NB4 (cell line): ENCODE results near the gene PLEKHA8.

Experiments
- DNase-seq: peaks from one replicate; pipeline ENCODE4 v3.0.0; 2010; ENCODE audit warnings: low read depth
- H3K4me3 ChIP-seq: one replicate; pipeline ENCODE4 v1.5.1; 2011; ENCODE audit warnings: mild to moderate bottlenecking, low read depth, low read length, moderate library complexity
- MAX ChIP-seq: IDR thresholded peaks from 2 replicates; pipeline ENCODE4 v1.6.1; 2011; ENCODE audit warnings: low read depth, low read length
- MYC ChIP-seq: IDR thresholded peaks from 2 replicates; pipeline ENCODE4 v1.6.1; 2011; ENCODE audit warnings: low read depth, low read length
- POLR2A ChIP-seq: IDR thresholded peaks from 2 replicates; pipeline ENCODE4 v1.6.1; 2011; ENCODE audit warnings: mild to moderate bottlenecking; ENCODE audit not compliant: insufficient read length; ENCODE audit errors: extremely low read depth
- TF ChIP-seq, protein P1 (sequence below): IDR thresholded peaks from one replicate; pipeline ENCODE4 v1.5.1; 2012; ENCODE audit warnings: low read depth, low read length

Gene PLEKHA8

GRCh38 chr7:30159698-30160143, 131.5 kb downstream of the PLEKHA8 start:
- DNase-seq: peak; percentile 98
- H3K4me3 ChIP-seq: peak overlapping the region; percentile 35
- TF ChIP-seq MYC (peak; percentile 85), POLR2A (no peak), MAX (peak; percentile 84)
- TF ChIP-seq, protein P1, sequence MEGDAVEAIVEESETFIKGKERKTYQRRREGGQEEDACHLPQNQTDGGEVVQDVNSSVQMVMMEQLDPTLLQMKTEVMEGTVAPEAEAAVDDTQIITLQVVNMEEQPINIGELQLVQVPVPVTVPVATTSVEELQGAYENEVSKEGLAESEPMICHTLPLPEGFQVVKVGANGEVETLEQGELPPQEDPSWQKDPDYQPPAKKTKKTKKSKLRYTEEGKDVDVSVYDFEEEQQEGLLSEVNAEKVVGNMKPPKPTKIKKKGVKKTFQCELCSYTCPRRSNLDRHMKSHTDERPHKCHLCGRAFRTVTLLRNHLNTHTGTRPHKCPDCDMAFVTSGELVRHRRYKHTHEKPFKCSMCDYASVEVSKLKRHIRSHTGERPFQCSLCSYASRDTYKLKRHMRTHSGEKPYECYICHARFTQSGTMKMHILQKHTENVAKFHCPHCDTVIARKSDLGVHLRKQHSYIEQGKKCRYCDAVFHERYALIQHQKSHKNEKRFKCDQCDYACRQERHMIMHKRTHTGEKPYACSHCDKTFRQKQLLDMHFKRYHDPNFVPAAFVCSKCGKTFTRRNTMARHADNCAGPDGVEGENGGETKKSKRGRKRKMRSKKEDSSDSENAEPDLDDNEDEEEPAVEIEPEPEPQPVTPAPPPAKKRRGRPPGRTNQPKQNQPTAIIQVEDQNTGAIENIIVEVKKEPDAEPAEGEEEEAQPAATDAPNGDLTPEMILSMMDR: peak; percentile 36

GRCh38 chr7:30160329-30160728, 132.1 kb downstream of the PLEKHA8 start:
- TF ChIP-seq, protein P1: no peak
- no peak overlapping the region for H3K4me3 ChIP-seq
- no peak for DNase-seq

GRCh38 chr7:30162133-30162532, 133.9 kb downstream of the PLEKHA8 start:
- H3K4me3 ChIP-seq: no peak overlapping the region
- DNase-seq: peak; percentile 43
- no peak for TF ChIP-seq MAX
- no peak for TF ChIP-seq MYC
- TF ChIP-seq, protein P1: no peak
- no peak for TF ChIP-seq POLR2A

DNA sequence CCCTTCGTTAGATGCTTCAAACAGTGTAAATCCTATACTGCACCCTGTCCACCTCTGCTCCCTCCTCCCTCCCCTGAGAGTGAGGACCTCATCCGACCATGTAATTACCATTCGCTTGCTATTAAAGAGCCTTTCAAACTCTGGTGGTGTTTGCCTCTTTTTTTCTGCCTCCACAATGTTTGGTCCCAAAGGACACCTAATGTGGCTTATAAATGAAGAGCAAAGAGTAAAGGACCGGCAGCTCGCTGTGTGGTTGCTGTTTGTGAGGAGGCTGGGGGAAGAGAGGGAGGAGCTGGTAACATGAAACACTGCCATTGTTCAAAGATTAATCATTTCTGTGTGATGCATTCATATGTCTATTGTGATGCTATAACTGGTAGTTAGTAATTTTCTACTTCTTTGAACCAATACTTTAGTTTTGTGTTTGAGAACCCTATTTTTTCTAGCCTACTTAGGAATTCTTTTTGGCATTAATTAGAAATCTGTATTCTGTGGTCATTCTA, 134.5 kb downstream of the PLEKHA8 start:
- TF ChIP-seq POLR2A: no peak
- no peak for TF ChIP-seq MYC
- TF ChIP-seq MAX: no peak
- TF ChIP-seq, protein P1: no peak
- peak overlapping the region; percentile 33 for H3K4me3 ChIP-seq
- DNase-seq: peak; percentile 74

DNA sequence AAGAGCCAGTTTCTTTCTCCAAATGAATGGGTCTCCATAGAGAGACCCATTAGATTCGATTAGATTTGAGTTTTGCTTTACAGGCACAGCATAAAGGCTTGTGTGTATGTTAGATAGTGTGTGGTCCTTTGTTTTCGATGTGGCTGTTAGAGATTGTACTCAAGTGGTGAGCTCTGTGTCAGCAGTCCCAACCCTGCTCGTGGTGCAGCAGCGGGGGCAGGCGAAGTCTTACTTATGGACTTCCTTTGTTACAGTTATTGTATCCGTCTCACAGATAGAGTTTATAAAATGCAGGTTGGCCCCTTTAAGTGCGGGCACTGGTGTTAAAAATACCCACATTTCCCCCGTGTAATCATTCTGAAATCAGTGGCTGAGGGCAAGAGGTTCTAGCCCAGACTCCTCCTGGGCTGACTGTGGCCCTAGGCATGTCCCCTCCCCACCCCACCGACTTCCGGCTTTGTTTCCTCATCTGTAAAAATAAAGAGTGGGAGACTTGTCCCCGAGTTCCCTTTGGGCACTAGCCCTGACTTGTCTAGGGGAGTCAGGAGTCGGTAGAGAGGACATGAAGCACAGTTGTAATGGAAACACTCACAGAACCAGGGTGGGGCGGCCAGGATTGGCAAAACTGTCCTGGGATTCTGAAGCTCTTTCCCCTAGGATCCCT, 135.2 kb downstream of the PLEKHA8 start:
- DNase-seq: peak; percentile 86
- no peak for TF ChIP-seq MYC
- TF ChIP-seq MAX: no peak
- TF ChIP-seq, protein P1: no peak
- no peak for TF ChIP-seq POLR2A
- peak overlapping the region; percentile 33 for H3K4me3 ChIP-seq

- no peak overlapping the region for H3K4me3 ChIP-seq
- peak; percentile 84 for DNase-seq
- TF ChIP-seq POLR2A (no peak), MAX (no peak), MYC (peak; percentile 36; the same call in 1 of the 2 replicates)
- TF ChIP-seq, protein P1: peak; percentile 71
Measured at GRCh38 chr7:30164567-30164966, 136.4 kb downstream of the PLEKHA8 start.
